HepG2 (cell line): ENCODE measurements around the gene ZMYND12. TPM values are rescaled to one million over a fixed set of nuclear protein-coding genes. Genes with fewer than 3 reads are reported as not detected.

Experiments used
- BRCA1 ChIP-seq: sonication (generic); formaldehyde crosslinking; IDR thresholded peaks from 2 replicates; pipeline ENCODE4 v1.4.0; 2020; ENCODE audit warnings: missing genetic modification reagents
- BRD4 ChIP-seq: sonication (generic); formaldehyde crosslinking; IDR thresholded peaks from 2 replicates; pipeline ENCODE4 v1.4.0; 2020; ENCODE audit warnings: missing genetic modification reagents
- KDM1A ChIP-seq: IDR thresholded peaks from 2 replicates; pipeline ENCODE4 v1.6.1; 2016; ENCODE audit warnings: missing compliant biosample characterization
- KMT2A ChIP-seq: sonication (generic); formaldehyde crosslinking; IDR thresholded peaks from 2 replicates; pipeline ENCODE4 v1.4.0; 2020; ENCODE audit warnings: missing genetic modification reagents
- MXD1 ChIP-seq: sonication (generic); formaldehyde crosslinking; IDR thresholded peaks from 2 replicates; pipeline ENCODE4 v1.4.0; 2020; ENCODE audit warnings: mild to moderate bottlenecking, missing genetic modification reagents
- MXI1 ChIP-seq: IDR thresholded peaks from 3 replicates; pipeline ENCODE4 v1.6.1; 2012; ENCODE audit warnings: low read depth, low read length, inconsistent platforms, borderline replicate concordance
- MYC ChIP-seq: sonication (generic); formaldehyde crosslinking; IDR thresholded peaks from 2 replicates; pipeline ENCODE4 v1.9.0; 2021; ENCODE audit warnings: missing genetic modification reagents, borderline replicate concordance
- NFKB2 ChIP-seq: sonication (generic); formaldehyde crosslinking; IDR thresholded peaks from 2 replicates; pipeline ENCODE4 v1.4.0; 2020; ENCODE audit warnings: missing genetic modification reagents, borderline replicate concordance
- PHF8 ChIP-seq: sonication (generic); formaldehyde crosslinking; IDR thresholded peaks from 2 replicates; pipeline ENCODE4 v1.5.0; 2020; ENCODE audit warnings: missing genetic modification reagents
- POLR2A ChIP-seq, 2 experiments: IDR thresholded peaks; 2 replicates each; pipeline ENCODE4 v1.6.1; 2011; ENCODE audit warnings: low read depth in 2 of 2, low read length in 2 of 2, mild to moderate bottlenecking in 1 of 2, moderate library complexity in 1 of 2; ENCODE audit not compliant: insufficient read depth in 1 of 2
- SAP130 ChIP-seq: IDR thresholded peaks from 2 replicates; pipeline ENCODE4 v1.6.1; 2016; ENCODE audit warnings: low read depth
- SKI ChIP-seq: fragments of 450-650 bp; IDR thresholded peaks from one replicate; pipeline ENCODE4 v1.6.1; 2018; ENCODE audit warnings: mild to moderate bottlenecking; ENCODE audit not compliant: partially characterized antibody
- UBTF ChIP-seq: sonication (generic); formaldehyde crosslinking; IDR thresholded peaks from 2 replicates; pipeline ENCODE4 v1.4.0; 2020; ENCODE audit warnings: mild to moderate bottlenecking, missing genetic modification reagents
- ZBTB2 ChIP-seq: sonication (generic); formaldehyde crosslinking; IDR thresholded peaks from 2 replicates; pipeline ENCODE4 v1.8.0; 2022; ENCODE audit warnings: low read depth, missing genetic modification reagents
- ZFP82 ChIP-seq: sonication (generic); formaldehyde crosslinking; IDR thresholded peaks from 2 replicates; pipeline ENCODE4 v1.5.1; 2020; ENCODE audit warnings: mild to moderate bottlenecking, missing genetic modification reagents, borderline replicate concordance
- ZFY ChIP-seq: sonication (generic); formaldehyde crosslinking; IDR thresholded peaks from 2 replicates; pipeline ENCODE4 v1.4.0; 2020; ENCODE audit warnings: missing genetic modification reagents
- ZNF446 ChIP-seq: sonication (generic); formaldehyde crosslinking; IDR thresholded peaks from 2 replicates; pipeline ENCODE4 v1.5.0; 2020; ENCODE audit warnings: mild to moderate bottlenecking, missing genetic modification reagents
- ZNF557 ChIP-seq: sonication (generic); formaldehyde crosslinking; IDR thresholded peaks from 2 replicates; pipeline ENCODE4 v1.4.0; 2020; ENCODE audit warnings: missing genetic modification reagents
- ZNF768 ChIP-seq: sonication (generic); formaldehyde crosslinking; IDR thresholded peaks from 2 replicates; pipeline ENCODE4 v1.4.0; 2020; ENCODE audit warnings: missing genetic modification reagents
- ZNF782 ChIP-seq: sonication (generic); formaldehyde crosslinking; IDR thresholded peaks from 2 replicates; pipeline ENCODE4 v1.4.0; 2020; ENCODE audit warnings: missing genetic modification reagents, mild to moderate bottlenecking, borderline replicate concordance
- ZNF800 ChIP-seq: sonication (generic); formaldehyde crosslinking; IDR thresholded peaks from 2 replicates; pipeline ENCODE4 v1.4.0; 2020; ENCODE audit warnings: missing genetic modification reagents
- polyA plus RNA-seq, 8 experiments: library from polyadenylated mRNA; depleted of rRNA in 3 of 8; stranded (reverse) in 7 of 8; unstranded in 1 of 8; fragments of >200 nt; fragmentation: Illumina TruSeq in 4 of 8; extraction: Trizol in 4 of 8; gene quantifications; 2 replicates each; pipeline versions ENCODE4 v1.2.1 to v1.2.3, GENCODE V29; 2011 to 2016; ENCODE audit warnings: low read depth in 4 of 8, missing spikeins in 1 of 8, mixed read lengths in 1 of 8; ENCODE audit not compliant: insufficient read depth in 1 of 8
- total RNA-seq, 5 experiments: library from RNA; depleted of rRNA; stranded (reverse); fragments of >200 nt; fragmentation: Illumina TruSeq; extraction: Trizol; gene quantifications; 2 replicates each; pipeline ENCODE4 v1.2.3, GENCODE V29; 2016; ENCODE audit warnings: low read depth in 1 of 5
- TF ChIP-seq, protein P1 (sequence below): IDR thresholded peaks from 2 replicates; pipeline ENCODE4 v1.6.1; 2012; ENCODE audit warnings: inconsistent platforms

The ZMYND12 gene
- total and polyA plus RNA-seq, 2 of the 13 experiments (the other 11 are each of a cell fraction or from before 2014, with no cell fraction given): 0.13 to 0.71 TPM

GRCh38 chr1:42380586-42381279 is 75.1 kb downstream of the ZMYND12 start, which contains the start of gene RIMKLA (continued):
- TF ChIP-seq UBTF (peak; percentile 80; the same call in 1 of the 2 replicates), ZNF782 (CRISPR knock-in tag) (no peak), ZFP82 (CRISPR knock-in tag) (no peak), ZNF557 (CRISPR knock-in tag) (no peak), MXI1 (0 out of 3 replicates have a peak, but pooled peaks have one; percentile 1), SKI (peak; percentile 29), BRCA1 (CRISPR knock-in tag) (no peak), PHF8 (CRISPR knock-in tag) (peak; percentile 49), ZNF768 (CRISPR knock-in tag) (peak; percentile 38; the same call in 1 of the 2 replicates), NFKB2 (CRISPR knock-in tag) (peak; percentile 52), SAP130 (0 out of 2 replicates have a peak, but pooled peaks have one; percentile 19), ZNF800 (peak; percentile 34; the same call in 1 of the 2 replicates), ZFY (CRISPR knock-in tag) (peak; percentile 52; the same call in 1 of the 2 replicates), POLR2A (IDR thresholded peaks at IDR 0.05; ENCODE audit: insufficient read depth in 1 of 2, low read depth in 2 of 2, low read length in 2 of 2) (peak in 1 of 2 experiments; percentile 62; a peak in 1 of 4 replicates), ZBTB2 (CRISPR knock-in tag) (0 out of 2 replicates have a peak, but pooled peaks have one; percentile 46), KMT2A (CRISPR knock-in tag) (peak; percentile 72), MYC (CRISPR knock-in tag) (no peak), BRD4 (peak; percentile 58; the same call in 1 of the 2 replicates), MXD1 (CRISPR knock-in tag) (peak; percentile 59; the same call in 1 of the 2 replicates), KDM1A (CRISPR knock-in tag) (no peak), ZNF446 (no peak)
- TF ChIP-seq, protein P1, sequence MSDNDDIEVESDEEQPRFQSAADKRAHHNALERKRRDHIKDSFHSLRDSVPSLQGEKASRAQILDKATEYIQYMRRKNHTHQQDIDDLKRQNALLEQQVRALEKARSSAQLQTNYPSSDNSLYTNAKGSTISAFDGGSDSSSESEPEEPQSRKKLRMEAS: peak; percentile 77
